Measurements from ENCODE around the gene CHD5. TPM values are rescaled to one million over a fixed set of nuclear protein-coding genes. Genes with fewer than 3 reads are reported as not detected.
A peak's percentile ranks its signal among the peaks of the same experiment; 100 is the strongest.

The CHD5 gene
- total and polyA plus RNA-seq, 4 donors: 0.10 to 0.55 (median 0.31) TPM

- Histone ChIP-seq H3K4me3 (no peak overlapping the region), H3K9ac (ENCODE audit: insufficient read depth in 1 of 2, low read length in 2 of 2) (no peak overlapping the region), H3K4me1 (ENCODE audit: control insufficient read depth in 5 of 5, insufficient read depth in 5 of 5, low read length in 5 of 5) (peaks cover 0 to 20% (median 4%) of the 10 kb centered on the region in 5 donors), H3K36me3 (ENCODE audit: control insufficient read depth in 4 of 4, insufficient read depth in 4 of 4, low read length in 4 of 4) (no peaks in the 10 kb centered on the region), H3K27ac (ENCODE audit: low read depth in 1 of 2, low read length in 1 of 2) (no peak overlapping the region), H3K27me3 (ENCODE audit: control insufficient read depth in 3 of 3, insufficient read depth in 3 of 3, low read length in 2 of 3) (peaks cover 0 to 21% (median 12%) of the 10 kb centered on the region in 3 donors), H3K9me3 (ENCODE audit: control insufficient read depth in 4 of 4, insufficient read depth in 3 of 4, low read length in 3 of 4) (no peaks in the 10 kb centered on the region)
- DNase-seq: no peak
- WGBS, 2 donors: 82 to 89% methylated on average over 10 of the region's 10 CpGs
- TF ChIP-seq, protein P1, sequence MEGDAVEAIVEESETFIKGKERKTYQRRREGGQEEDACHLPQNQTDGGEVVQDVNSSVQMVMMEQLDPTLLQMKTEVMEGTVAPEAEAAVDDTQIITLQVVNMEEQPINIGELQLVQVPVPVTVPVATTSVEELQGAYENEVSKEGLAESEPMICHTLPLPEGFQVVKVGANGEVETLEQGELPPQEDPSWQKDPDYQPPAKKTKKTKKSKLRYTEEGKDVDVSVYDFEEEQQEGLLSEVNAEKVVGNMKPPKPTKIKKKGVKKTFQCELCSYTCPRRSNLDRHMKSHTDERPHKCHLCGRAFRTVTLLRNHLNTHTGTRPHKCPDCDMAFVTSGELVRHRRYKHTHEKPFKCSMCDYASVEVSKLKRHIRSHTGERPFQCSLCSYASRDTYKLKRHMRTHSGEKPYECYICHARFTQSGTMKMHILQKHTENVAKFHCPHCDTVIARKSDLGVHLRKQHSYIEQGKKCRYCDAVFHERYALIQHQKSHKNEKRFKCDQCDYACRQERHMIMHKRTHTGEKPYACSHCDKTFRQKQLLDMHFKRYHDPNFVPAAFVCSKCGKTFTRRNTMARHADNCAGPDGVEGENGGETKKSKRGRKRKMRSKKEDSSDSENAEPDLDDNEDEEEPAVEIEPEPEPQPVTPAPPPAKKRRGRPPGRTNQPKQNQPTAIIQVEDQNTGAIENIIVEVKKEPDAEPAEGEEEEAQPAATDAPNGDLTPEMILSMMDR (IDR thresholded peaks at IDR 0.05; ENCODE audit: control extremely low read depth, extremely low read depth): no peak
- ATAC-seq (ENCODE audit: insufficient read depth, low FRiP score): no peak
Measured at GRCh38 chr1:6207921-6208320, 27.8 kb upstream of the CHD5 start.

DNA sequence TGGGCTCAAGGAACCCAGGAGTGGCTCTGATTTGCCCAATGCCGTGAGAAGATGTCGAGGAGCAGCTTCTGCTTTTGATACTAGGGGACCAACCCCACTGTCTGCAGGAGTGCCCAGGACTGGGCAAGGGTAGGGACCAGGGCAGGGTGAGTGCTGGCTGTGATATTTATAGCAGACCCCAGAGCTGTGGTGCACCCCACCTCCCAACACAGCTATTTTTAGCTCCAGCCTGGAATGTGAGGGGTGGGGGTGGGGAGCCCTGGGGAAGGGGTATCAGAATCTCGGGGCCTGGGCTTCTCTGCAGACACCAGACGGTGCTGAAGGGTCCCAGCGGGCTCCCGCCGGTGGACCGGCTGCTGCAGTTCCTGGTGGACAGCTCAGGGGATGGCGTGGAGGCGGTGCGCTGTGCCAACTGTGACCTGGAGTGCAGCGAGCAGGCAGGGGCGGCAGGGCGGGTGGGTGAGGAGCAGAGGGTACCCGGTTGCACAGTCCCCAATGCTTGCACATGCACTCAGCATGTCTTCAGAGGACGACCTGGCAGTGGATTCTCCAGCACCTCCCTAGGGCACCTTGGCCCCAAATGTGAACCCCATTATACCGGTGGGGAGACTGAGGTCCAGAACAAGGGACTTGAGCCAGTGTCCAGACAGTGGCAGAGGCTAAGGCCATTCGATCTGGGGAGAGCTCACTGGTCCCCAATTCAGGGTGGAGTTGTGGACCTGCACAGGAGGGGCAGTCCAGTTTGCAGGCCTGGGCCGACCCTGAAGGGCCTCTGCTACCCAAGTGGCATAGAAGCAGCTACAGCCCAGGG lies 27.2 kb upstream of the CHD5 start:
- H3K9me3 ChIP-seq (ENCODE audit: control insufficient read depth in 4 of 4, insufficient read depth in 3 of 4, low read length in 3 of 4): no peaks in the 10 kb centered on the region
- no peak overlapping the region for H3K4me3 ChIP-seq
- TF ChIP-seq, protein P1 (IDR thresholded peaks at IDR 0.05; ENCODE audit: control extremely low read depth, extremely low read depth): no peak
- ATAC-seq (ENCODE audit: insufficient read depth, low FRiP score): no peak
- DNase-seq: no peak
- peaks cover 0 to 21% (median 12%) of the 10 kb centered on the region in 3 donors for H3K27me3 ChIP-seq (ENCODE audit: control insufficient read depth in 3 of 3, insufficient read depth in 3 of 3, low read length in 2 of 3)
- H3K27ac ChIP-seq (ENCODE audit: low read depth in 1 of 2, low read length in 1 of 2): peak overlapping the region in 1 of 2 donors; percentile 98
- H3K9ac ChIP-seq (ENCODE audit: insufficient read depth in 1 of 2, low read length in 2 of 2): no peak overlapping the region
- no peaks in the 10 kb centered on the region for H3K36me3 ChIP-seq (ENCODE audit: control insufficient read depth in 4 of 4, insufficient read depth in 4 of 4, low read length in 4 of 4)
- H3K4me1 ChIP-seq (ENCODE audit: control insufficient read depth in 5 of 5, insufficient read depth in 5 of 5, low read length in 5 of 5): peaks cover 0 to 20% (median 4%) of the 10 kb centered on the region in 5 donors
- 66 to 83% methylated on average over 19 of the region's 19 CpGs for whole genome bisulfite sequencing, 2 donors

GRCh38 chr1:6206520-6206855 lies 26.4 kb upstream of the CHD5 start:
- Histone ChIP-seq H3K9ac (ENCODE audit: insufficient read depth in 1 of 2, low read length in 2 of 2) (no peak overlapping the region), H3K4me1 (ENCODE audit: control insufficient read depth in 5 of 5, insufficient read depth in 5 of 5, low read length in 5 of 5) (peaks cover 0 to 20% (median 4%) of the 10 kb centered on the region in 5 donors), H3K27ac (ENCODE audit: low read depth in 1 of 2, low read length in 1 of 2) (peak overlapping the region in 1 of 2 donors; percentile 98), H3K36me3 (ENCODE audit: control insufficient read depth in 4 of 4, insufficient read depth in 4 of 4, low read length in 4 of 4) (no peaks in the 10 kb centered on the region), H3K9me3 (ENCODE audit: control insufficient read depth in 4 of 4, insufficient read depth in 3 of 4, low read length in 3 of 4) (no peaks in the 10 kb centered on the region), H3K27me3 (ENCODE audit: control insufficient read depth in 3 of 3, insufficient read depth in 3 of 3, low read length in 2 of 3) (peaks cover 0 to 21% (median 12%) of the 10 kb centered on the region in 3 donors), H3K4me3 (peak overlapping the region; percentile 77)
- no peak for DNase-seq
- TF ChIP-seq, protein P1 (IDR thresholded peaks at IDR 0.05; ENCODE audit: control extremely low read depth, extremely low read depth): no peak
- no peak for ATAC-seq (ENCODE audit: insufficient read depth, low FRiP score)
- WGBS, 2 donors: 12% methylated on average over 20 to 25 of the region's 25 CpGs

Data from lung (tissue), 12 donors.